NCI-H69 (cell line): ENCODE data around the gene MACROD2.

Experiments used
- DNase-seq: peaks from one replicate; lab custom pipeline; 2025; lab: John Stamatoyannopoulos, UW

MACROD2 gene

DNA sequence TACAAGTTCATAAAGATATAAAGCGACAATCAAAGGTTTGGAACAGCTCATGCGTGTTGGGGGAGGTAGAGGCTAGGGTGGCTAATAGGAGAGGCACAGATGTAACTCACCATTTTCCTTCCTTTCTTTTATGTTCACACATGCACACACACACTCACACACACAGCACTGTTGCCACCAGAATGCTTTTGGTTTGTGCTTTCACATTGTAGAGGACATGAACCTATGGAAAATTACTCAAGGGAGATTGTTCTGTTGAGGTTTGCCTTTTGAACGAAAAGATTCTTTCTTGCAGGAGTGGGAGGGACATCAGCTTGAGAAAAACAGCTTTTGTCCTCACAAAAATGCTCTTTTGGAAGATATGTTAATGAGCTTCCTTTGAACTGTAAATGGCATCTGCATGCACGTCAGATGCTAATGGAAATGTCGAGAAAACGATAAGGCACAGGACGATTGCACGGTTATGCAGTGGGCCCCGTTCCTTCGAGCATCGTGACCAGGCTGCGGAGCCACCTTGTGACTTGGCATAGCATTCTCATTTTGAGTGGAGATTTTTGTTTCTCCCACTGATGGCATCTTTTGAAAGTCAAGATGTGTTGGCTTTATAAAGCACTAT lies 1853.8 kb downstream of the MACROD2 start:
- DNase-seq, result no peak

DNA sequence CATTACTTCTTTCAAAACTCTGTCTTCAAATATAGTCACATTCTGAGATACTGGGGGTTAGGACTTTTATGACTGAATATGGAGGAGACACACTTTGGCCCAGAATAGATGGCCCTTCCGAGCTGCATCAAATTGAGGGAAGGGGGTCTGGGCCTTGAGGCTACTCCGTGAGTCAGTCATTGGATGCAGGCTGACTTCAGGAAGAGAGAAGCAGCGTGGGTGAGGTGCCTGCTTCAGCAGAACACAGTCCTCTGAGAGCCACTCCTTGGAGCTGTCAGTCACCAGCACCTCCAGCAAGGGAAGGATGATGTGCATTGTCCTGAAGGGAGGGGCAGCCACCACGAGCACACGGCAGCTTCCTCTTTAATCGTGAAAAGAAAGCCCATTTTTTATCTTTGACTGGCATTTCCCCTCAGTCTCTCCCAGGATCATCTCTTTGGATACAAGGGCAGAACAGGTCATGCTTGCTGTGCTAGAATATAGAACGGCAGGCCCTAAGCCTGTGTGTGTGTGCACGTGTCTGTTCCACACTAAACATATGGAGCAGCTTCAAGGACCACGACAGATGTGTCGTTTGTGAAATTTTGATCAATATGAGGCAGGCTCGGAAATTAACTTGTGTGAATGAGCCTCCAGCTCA lies 1856.4 kb downstream of the MACROD2 start:
- DNase-seq, result no peak

DNA sequence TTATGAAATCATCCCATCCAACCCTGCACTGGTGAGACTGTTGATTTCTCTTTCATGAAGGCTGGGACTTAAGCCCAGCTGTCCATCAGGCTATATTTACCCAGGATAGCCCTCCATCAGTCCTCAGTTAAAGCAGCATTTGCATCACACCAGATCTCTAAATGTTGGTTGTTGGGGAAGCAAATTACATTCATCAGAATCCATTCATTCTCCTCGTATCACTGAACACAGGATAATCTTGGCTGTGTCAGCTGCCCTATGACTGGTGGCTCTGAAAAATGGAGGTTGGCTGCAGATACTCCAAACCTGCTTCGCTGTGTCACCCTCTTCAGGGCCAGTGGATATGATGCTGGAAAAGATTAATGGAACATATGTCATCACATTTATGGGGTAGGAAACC lies 1859.6 kb downstream of the MACROD2 start:
- DNase-seq, result peak; percentile 31

DNA sequence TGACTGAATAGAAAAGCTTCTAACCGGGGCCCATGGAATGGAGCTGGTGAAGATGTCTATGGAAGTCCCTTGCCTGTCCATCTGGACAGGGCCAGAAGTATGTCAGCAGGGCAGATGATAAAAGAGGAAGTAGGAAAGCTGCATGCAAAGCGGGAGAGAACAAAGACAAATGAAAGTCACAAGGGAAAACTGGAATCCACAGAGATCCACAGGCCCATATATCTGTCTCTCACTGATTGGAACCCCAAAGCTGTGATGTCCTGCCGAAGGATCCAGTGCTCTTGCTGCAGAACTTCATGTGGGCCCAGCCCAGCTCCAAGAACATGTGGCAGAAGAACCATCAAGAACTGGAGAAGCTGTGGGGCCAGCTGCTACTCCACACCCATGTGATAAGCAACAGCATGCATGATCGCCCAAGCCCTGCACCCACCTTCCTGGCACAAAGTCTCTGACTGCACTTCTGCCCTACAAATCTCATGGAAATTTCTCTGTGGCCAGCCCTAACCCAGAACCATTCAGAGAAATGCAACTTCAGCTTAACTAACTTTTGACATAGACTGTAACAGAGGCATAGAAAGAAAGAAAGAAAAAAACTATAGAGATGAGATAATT lies 1862.0 kb downstream of the MACROD2 start:
- no peak for DNase-seq

DNA sequence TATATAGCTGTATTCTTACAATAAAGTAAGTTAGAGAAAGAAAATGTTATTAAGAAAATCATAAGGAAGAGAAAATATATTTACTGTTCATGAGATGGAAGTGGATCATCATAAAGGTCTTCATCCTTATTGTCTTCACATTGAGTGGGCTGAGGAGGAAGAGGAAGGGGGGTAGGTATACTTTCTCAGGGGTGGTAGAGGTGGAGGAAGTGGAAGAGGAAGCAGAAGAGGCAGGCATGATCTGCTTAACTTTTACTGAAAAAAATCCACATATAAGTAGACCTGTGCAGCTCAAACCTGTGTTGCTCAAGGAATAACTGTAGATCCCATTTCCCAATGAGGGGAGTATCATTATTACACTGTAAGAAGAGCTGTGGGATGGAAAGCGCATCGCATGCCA lies 1863.7 kb downstream of the MACROD2 start:
- no peak for DNase-seq

DNA sequence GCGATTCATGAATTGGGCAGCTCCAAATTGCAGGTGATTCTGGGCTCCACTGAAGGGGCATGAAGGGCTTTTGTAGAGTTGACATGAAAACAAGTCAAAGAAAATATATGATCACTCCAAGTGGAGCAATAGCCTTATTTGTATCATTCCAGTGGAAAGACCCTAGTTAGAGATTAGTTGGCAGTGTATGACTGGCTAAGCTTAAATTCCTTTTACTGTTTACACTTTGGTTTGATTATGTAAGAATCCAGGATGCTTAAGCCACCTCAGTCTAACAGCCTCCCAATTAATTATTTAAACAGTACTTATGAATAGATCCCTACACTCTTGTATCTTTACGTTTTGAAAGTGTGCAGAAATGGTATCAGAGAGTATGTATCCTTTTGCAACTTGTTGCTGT lies 1865.5 kb downstream of the MACROD2 start:
- no peak for DNase-seq

DNA sequence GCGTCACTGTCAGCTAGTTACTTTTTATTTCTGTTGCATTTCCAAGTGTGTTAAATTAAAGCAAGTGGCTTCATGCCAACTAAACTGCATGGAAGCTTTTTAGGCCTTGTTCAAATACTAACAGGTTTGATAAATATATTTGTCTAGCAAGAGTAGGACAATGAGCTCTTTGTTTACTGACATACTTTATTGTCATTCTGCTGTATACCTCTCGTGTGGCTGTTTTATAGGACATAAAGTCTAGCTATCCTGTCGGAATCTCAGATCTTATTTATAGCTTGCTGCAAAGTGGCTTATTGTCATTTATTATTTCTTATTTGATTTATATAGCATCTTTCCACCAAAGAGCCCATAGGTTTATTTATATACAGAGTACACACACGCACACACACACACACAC lies 1866.9 kb downstream of the MACROD2 start:
- peak; percentile 66 for DNase-seq

DNA sequence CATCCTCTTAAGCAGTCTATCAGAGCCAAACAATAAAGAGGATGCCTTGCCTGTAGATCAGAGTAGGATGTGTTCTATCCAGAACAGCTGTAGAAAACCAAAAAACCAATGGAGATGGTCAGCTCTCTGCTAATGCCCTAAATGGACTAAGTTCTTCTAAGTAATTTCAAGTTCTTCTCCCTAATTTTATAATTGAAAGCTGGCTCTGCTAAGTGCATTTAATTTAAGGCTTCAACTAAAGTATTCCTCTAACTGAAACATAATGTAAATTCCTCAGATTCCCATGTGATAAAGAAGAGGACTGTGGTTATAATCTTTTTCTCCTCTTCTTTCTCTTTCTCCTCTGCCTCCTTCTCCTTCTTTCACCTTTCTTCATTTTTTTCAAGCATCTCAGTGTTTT lies 1868.4 kb downstream of the MACROD2 start:
- no peak for DNase-seq

DNA sequence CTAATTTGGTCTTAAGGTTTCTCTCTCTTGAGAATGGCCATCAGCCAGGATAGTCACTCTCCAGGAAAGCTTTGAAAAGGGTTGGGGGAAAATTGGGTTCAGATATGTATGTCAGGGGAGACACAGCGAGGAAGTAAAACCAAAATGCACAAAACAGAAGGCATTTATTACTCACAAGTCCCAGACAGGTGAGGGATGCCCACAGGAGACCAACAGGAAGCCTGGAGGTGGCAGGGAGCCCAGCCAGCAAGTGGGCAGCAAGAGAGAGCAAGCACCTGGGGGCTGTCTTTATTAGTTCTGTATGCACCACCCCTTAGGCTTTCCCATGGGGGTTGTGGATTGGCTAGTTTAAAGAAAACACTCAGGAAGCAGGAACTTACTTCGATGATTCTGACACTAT lies 1870.2 kb downstream of the MACROD2 start:
- DNase-seq, result peak; percentile 9

DNA sequence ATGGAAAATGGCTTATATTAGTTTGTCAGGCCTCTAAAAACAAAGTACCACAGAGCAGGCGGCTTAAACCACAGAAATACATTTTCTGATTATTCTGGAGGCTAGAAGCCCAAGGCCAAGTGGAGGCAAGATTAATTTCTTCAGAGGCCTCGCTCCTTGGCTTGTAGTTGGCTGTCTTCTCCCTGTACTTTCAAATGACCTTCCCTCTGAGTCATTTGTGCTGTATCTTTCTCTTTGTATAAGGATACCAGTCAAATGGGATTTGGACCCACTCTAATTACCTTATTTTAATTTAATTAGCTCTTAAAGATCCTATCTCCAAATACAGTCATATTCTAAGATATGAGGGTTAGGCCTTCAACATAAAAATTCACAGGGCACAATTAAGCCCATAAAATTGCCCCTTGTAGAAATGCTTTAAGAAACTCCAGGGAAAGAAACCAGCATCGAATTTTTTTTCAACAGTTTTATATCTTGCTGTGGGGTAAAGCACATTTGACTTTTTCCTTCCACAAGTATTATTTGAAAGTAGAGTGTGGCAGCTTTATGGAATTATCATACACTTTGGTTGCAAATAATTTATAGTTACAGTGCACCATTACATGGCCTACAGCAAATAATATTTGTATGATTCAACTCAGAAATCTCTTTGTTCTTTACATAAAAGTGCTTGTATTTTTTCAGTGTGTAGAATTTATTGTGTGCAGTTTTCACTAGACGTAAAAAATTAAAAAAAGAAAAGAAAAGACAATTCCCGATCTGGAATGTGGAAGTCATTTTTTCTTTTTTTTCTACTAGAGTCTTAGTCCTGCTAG lies 1871.8 kb downstream of the MACROD2 start:
- no peak for DNase-seq

DNA sequence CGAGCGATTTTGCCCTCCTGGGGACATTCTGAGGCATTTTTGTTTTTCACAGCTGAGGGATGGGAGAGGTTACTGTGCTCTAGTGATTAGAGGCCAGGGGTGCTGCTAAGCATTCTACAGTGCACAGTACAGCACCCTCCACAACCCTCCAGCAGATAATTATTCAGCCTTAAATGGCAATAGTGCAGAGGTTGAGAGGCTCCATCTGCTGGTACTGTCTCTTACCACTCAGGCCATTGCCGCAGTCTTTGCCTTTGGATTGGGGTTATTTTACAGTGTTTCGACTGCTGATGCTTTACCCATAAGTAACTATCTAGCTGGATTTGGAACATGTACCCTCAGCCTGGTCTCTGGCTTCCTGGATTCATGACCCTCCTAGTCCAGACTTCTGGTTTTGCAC lies 1872.6 kb downstream of the MACROD2 start:
- peak; percentile 33 for DNase-seq

DNA sequence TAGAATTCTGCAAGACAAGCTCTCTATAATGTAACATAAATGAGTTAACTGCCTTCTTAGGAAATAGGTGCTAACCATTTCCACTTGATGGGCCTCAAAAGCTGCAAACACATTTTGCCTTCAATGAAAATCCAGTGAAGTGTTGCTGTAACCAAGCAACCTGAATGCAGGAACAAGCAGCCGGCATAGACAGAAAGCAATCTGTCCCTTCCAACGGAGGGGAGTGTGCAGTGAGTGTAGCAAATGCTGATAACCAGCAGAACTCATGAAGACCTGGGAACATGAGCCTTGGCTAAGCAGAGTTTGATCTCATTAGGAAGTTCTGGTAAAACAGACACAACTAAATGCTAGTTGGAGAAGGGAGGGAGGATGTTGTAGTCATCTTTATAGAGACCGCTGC lies 1880.1 kb downstream of the MACROD2 start:
- peak; percentile 38 for DNase-seq

DNA sequence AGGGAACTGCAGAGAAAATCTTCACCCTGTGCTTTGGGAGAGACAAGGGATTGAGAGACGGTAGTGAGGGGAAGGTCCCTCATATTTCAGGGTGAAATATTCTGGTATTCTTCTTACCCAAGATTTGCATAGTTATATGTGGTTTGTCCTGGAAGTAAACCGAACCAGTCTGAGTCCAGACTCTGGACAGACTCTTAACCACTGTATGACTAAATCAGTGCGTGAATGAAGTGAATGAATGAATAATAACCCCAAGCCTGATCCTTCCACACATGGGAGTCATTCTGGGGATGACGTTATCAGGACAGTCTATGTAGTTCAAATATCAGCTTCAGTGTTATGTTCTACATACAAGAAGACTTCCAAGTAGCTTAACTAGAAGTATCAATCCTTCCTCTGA lies 1887.2 kb downstream of the MACROD2 start:
- DNase-seq, result no peak

DNA sequence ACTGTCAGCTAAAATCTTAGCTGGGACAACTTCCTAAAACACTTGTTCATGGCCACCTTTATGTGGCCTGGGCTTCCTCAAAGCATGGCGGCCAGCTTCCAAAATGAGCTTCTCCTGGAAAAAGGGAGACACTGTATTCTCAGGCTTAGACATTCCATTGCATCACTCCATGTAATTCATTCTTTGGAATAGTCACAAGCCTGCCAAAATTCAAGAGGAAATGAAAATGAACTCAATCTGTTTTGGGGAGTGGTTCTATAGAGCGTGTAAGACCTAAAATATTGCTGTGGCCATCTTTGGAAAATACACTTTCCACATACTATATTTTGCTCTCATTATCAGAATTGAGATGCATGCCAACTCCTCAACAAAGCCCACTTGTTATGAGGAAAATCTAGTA lies 1890.9 kb downstream of the MACROD2 start:
- DNase-seq, result no peak

DNA sequence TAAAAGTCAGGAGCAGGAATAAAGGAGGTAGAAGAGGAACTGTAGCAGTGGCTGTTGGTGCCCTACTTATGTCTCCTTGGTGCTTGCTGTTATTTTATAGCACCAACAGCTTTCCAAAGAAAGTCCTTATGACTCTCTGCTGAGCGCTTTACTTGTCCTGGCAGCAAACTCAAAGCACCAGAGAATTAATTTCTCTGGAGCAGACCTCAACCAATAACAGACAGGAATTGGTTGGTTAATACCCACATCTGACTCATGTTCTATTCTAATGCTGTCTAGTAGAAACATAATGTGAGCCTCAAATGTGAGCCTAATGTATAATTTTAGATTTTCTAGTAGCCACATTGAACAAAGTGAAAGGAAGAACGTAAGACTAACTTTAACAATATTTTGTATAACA lies 1892.1 kb downstream of the MACROD2 start:
- no peak for DNase-seq

DNA sequence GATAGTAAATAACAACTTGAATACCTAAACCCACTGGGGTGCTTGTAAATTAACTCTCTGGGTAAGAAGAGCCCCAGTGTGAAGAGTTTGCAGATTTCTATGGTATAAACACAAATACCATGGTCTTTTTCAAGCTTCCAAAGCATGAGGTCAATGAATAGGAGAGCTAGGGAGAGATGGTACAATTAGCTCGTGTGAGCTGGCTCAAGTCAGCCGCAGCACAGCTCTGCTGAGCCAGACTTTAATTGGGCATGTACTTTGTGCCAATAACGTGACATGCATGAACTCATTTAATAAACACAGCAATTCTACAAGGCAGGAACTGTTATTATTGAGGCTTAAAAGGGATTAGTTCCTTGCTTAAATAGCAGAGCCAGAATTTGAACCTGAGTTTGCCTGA lies 1893.7 kb downstream of the MACROD2 start:
- DNase-seq, result peak; percentile 79

DNA sequence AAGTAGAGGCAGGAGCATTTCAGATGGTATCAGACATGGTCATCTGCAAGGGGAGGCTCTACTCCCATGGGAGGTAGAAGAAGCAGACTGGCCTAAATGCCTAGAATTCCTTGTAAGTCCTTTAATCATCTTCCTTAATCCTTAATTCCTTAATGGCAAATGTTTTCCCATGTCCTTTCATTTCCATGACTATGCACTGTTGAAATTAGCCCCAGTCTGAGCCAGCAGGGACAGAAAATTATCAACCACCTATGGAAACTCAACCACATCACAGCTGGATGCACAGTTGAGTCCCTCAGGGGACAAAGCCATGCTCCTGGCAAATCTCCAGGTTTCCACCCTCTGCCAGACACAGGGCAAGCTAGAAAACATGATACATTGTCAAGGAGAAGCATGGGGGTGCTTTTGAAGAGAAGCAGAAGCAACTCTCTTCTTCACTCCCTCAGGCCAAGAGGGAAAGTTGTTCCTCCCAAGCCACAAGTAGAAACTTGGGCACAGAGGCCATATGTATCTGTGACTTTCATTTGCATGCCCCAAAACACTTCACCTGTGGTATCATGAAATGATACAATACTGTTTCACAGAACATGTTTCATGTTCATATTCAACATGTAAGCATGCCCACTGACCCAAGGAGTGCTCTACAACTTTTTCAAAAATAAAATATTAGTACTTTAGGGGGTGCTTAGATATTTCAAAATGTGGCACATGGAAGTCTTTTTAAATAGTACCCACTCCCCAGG lies 1894.4 kb downstream of the MACROD2 start:
- peak; percentile 93 for DNase-seq

DNA sequence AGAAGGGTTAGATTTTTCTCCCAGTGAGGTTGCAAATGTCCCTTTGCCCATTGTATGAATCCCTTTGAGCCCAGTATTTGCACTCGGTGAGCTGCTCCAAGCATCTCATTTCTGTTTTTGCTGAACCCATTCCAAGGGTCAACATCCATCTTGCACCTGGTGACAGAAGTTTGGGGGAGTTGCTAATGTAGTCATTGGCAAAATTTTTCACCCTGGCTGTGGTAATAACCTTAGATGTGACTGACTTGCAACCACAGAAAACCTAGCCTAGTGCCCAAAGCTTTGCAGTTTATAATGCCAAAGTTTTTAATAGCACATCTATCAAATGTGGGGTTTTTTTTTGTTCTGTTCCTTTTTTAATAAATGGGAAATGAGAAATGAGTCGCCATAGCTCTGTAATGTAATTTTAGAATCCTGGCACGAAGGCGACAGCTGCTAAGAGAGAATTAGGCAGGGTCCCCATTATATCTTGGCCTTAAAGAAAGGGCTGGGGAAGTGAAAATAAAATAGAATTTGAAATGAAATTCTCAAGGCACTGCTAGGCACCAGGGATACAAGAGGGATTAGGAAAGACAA lies 1895.2 kb downstream of the MACROD2 start:
- peak; percentile 86 for DNase-seq

DNA sequence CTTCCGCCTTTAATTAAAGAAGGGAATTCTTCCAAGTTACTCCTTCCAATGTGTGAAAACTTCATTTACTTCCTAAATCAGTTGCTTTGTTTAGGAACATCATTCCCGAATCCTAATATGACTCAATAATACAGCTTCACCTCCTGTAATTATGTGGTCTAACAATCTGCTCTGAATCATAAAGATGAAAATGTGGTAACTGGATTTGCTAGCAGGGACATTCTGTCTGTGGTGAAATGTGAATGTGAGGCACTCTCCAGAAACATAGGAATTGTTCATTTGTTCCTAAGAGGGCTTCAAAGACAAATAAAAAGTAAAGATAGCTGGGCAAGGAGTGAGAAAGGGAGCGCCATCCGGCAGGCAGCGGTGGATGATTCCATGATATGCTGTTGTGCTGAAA lies 1899.8 kb downstream of the MACROD2 start:
- DNase-seq, result no peak

DNA sequence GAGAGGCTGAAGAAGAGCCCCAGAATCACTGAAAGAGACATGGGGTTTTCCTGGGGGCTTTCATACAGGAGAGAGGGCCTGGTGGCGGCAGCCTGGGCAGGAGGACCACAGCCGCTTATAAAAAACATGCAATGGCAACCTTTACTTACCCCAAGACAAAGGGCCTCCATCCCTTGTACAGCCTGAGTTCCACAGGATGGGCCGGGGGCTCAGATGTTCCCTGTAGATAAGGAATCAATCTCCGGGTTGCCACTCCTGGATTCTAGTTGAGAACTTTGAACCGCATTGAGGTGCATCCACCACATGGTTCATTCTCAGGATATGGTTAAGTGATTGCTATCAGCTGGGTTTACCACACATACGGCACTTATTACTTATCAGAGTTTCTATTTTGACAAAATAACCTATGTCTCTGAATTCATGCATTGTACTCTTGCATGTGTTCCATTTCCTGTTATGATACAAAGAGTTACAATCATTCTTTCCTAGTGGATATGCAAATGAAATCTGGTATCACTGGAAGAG lies 1900.3 kb downstream of the MACROD2 start:
- DNase-seq, result no peak

DNA sequence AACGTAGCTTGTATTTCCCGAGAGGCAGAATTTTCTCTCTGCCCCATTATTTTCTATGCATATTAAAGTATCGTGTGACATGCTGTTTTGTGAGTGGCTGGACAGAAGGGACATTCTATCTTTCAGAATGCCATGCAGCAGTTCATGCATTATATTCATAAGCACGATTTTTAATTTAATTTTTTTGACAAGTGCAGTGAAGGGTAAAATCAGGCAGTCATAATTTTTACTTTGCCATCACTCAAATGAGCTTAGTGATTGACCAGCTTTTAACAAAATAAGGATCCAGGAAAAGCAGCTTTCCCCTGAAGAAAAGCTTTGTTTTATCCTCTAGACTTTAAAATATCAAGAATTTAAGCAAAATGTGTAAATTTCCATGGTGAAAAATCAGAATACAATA lies 1904.7 kb downstream of the MACROD2 start:
- no peak for DNase-seq

DNA sequence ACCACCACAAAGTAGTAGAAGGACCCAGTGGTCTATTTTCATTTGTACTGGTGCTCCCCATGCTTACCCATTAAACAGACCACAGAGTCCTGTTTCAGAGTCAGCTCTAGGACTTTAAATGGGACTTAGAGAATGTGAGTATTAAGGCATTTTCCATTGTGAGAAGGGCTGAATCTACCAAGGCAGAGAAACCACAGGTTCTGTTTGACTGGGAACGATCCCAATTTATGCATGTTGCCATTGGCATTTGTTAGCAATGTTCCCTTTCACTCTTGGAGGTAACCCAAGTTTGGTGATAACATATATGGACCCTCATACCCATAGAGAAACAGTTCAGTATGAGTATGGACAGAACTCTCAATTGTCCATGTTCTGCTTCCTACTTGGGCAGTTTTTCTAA lies 1905.1 kb downstream of the MACROD2 start:
- DNase-seq, result no peak
